ENCODE measurements around the gene CBY1. TPM values are rescaled to one million over a fixed set of nuclear protein-coding genes. Genes with fewer than 3 reads are reported as not detected.

The CBY1 gene
- total and polyA plus RNA-seq, 2 donors (not counting 1 experiment from before 2014, with no cell fraction given): 6.0 to 20.7 TPM

DNA sequence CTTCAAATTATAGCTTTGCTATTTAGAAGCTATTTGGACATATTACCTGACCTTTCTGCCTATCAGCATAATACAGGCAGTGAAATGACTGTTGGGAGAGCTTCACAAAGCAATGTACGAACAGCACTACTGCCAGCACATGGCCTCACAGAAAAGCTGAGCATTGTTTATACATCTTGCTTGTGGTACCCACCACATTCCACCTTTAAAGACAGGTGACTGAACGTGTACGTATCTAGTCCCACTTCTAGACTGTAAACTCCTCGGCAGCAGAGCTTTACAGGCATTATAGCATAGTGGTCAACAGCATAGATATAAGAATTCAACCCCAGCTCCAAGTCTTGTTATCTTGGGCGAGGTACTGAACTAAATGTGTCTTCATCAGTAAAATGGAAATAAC lies 42.7 kb downstream of the CBY1 start:
- peak overlapping the region; percentile 96 for H3K9ac ChIP-seq (ENCODE audit: low read length)
- TF ChIP-seq, protein P1, sequence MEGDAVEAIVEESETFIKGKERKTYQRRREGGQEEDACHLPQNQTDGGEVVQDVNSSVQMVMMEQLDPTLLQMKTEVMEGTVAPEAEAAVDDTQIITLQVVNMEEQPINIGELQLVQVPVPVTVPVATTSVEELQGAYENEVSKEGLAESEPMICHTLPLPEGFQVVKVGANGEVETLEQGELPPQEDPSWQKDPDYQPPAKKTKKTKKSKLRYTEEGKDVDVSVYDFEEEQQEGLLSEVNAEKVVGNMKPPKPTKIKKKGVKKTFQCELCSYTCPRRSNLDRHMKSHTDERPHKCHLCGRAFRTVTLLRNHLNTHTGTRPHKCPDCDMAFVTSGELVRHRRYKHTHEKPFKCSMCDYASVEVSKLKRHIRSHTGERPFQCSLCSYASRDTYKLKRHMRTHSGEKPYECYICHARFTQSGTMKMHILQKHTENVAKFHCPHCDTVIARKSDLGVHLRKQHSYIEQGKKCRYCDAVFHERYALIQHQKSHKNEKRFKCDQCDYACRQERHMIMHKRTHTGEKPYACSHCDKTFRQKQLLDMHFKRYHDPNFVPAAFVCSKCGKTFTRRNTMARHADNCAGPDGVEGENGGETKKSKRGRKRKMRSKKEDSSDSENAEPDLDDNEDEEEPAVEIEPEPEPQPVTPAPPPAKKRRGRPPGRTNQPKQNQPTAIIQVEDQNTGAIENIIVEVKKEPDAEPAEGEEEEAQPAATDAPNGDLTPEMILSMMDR (IDR thresholded peaks at IDR 0.05): no peak
- TF ChIP-seq EZH2 (IDR thresholded peaks at IDR 0.05; ENCODE audit: borderline replicate concordance, insufficient read depth, low read depth, low read length, poor library complexity, severe bottlenecking): no peak
- ChIA-PET CTCF (interaction anchor here (0.6 to 6.7 kb wide), 9 partner anchors 9 to 647 kb away, joined by 3 to 51 read pairs (median 4); partner anchors contain the start of genes RPL3 and TOMM22), POLR2A (interaction anchor here (0.5 to 2.0 kb wide), 2 partner anchors 18 to 1650 kb away, joined by 5 to 9 read pairs; partner anchors contain the start of gene TOMM22)
- Mint-ChIP-seq H3K9me3 (ENCODE audit: insufficient read depth) (no peaks in the 10 kb centered on the region), H3K4me1 (peaks cover 63% of the 10 kb centered on the region), H3K4me3 (peak overlapping the region; percentile 94), H3K27me3 (no peaks in the 10 kb centered on the region), H3K27ac (peak overlapping the region; percentile 99)
- intact Hi-C loops (cut with micrococcal nuclease): no loop called here
- peak overlapping the region in 1 of 2 donors; percentile 99 for H3K27ac ChIP-seq (ENCODE audit: low read length in 2 of 2)
- no peaks in the 10 kb centered on the region for H3K36me3 ChIP-seq (replicated peaks in 1 of 2; ENCODE audit: control extremely low read depth in 1 of 2, control insufficient read depth in 1 of 2, extremely low read depth in 1 of 2, insufficient read depth in 2 of 2, low read length in 1 of 2)
- peaks cover 44% of the 10 kb centered on the region for H3K79me2 ChIP-seq (ENCODE audit: control insufficient read depth, insufficient read depth, low read length)
- H3K4me1 ChIP-seq (ENCODE audit: control insufficient read depth in 2 of 2, insufficient read depth in 2 of 2, low read length in 2 of 2): peaks cover 25 to 31% of the 10 kb centered on the region in 2 donors
- DNase-seq: no peak
- 94% methylated on average over 2 of the region's 5 CpGs for WGBS (ENCODE audit: insufficient coverage)
- H2AFZ ChIP-seq (ENCODE audit: insufficient read depth, low read depth, low read length, poor library complexity, severe bottlenecking): no peak overlapping the region
- peak overlapping the region in 3 of 5 experiments; percentile 66 to 79 (median 71) for H3K4me3 ChIP-seq (ENCODE audit: control extremely low read depth in 1 of 5, extremely low read depth in 1 of 5, insufficient read depth in 1 of 5, low read depth in 2 of 5, low read length in 4 of 5)
- H3K27me3 ChIP-seq (replicated peaks in 1 of 4; ENCODE audit: control extremely low read depth in 1 of 4, control insufficient read depth in 3 of 4, insufficient read depth in 4 of 4, low read length in 3 of 4): no peaks in the 10 kb centered on the region
- no peaks in the 10 kb centered on the region for H3K9me3 ChIP-seq (ENCODE audit: control extremely low read depth in 1 of 3, control insufficient read depth in 2 of 3, insufficient read depth in 1 of 3, low read length in 2 of 3)
- peak overlapping the region; percentile 74 for H3K4me2 ChIP-seq (replicated peaks; ENCODE audit: low read depth, low read length, poor library complexity, severe bottlenecking)
- no peak for ATAC-seq (ENCODE audit: low read depth)
- no peaks in the 10 kb centered on the region for H4K20me1 ChIP-seq (ENCODE audit: control insufficient read depth, insufficient read depth, low read length, poor library complexity, severe bottlenecking)

GRCh38 chr22:38699784-38700183 lies 43.3 kb downstream of the CBY1 start:
- peak overlapping the region; percentile 74 for H3K4me2 ChIP-seq (replicated peaks; ENCODE audit: low read depth, low read length, poor library complexity, severe bottlenecking)
- peak overlapping the region; percentile 94 for H3K4me3 Mint-ChIP-seq
- peak overlapping the region; percentile 96 for H3K9ac ChIP-seq (ENCODE audit: low read length)
- DNase-seq (no peak), ATAC-seq (ENCODE audit: low read depth) (no peak)
- H3K4me3 ChIP-seq (ENCODE audit: control extremely low read depth in 1 of 5, extremely low read depth in 1 of 5, insufficient read depth in 1 of 5, low read depth in 2 of 5, low read length in 4 of 5): peak overlapping the region; percentile 37 to 79 (median 66)
- no peaks in the 10 kb centered on the region for H3K9me3 Mint-ChIP-seq (ENCODE audit: insufficient read depth)
- H2AFZ ChIP-seq (ENCODE audit: insufficient read depth, low read depth, low read length, poor library complexity, severe bottlenecking): no peak overlapping the region
- peak overlapping the region; percentile 64 to 99 for H3K27ac ChIP-seq (ENCODE audit: low read length in 2 of 2)
- no CpG with 5 or more reads among the region's 6 CpGs for WGBS (ENCODE audit: insufficient coverage)
- no peaks in the 10 kb centered on the region for H3K27me3 Mint-ChIP-seq
- no peak for TF ChIP-seq EZH2 (IDR thresholded peaks at IDR 0.05; ENCODE audit: borderline replicate concordance, insufficient read depth, low read depth, low read length, poor library complexity, severe bottlenecking)
- TF ChIP-seq, protein P1 (IDR thresholded peaks at IDR 0.05): no peak
- H4K20me1 ChIP-seq (ENCODE audit: control insufficient read depth, insufficient read depth, low read length, poor library complexity, severe bottlenecking): no peaks in the 10 kb centered on the region
- H3K4me1 Mint-ChIP-seq: peaks cover 64% of the 10 kb centered on the region
- intact Hi-C loops (cut with micrococcal nuclease): loop anchor here (2.0 to 10.0 kb wide), 3 partner anchors 193 to 515 kb away; partner anchors contain the start of genes CSNK1E, DDX17 and PLA2G6
- H3K9me3 ChIP-seq (ENCODE audit: control extremely low read depth in 1 of 3, control insufficient read depth in 2 of 3, insufficient read depth in 1 of 3, low read length in 2 of 3): no peaks in the 10 kb centered on the region
- POLR2A ChIA-PET: interaction anchor here (0.5 to 2.0 kb wide), 4 partner anchors 18 to 1649 kb away, joined by 4 to 9 read pairs (median 4); partner anchors contain the start of gene TOMM22
- H3K79me2 ChIP-seq (ENCODE audit: control insufficient read depth, insufficient read depth, low read length): peaks cover 38% of the 10 kb centered on the region
- H3K4me1 ChIP-seq (ENCODE audit: control insufficient read depth in 2 of 2, insufficient read depth in 2 of 2, low read length in 2 of 2): peaks cover 29 to 35% of the 10 kb centered on the region in 2 donors
- H3K27ac Mint-ChIP-seq: peak overlapping the region; percentile 99
- H3K36me3 ChIP-seq (replicated peaks in 1 of 2; ENCODE audit: control extremely low read depth in 1 of 2, control insufficient read depth in 1 of 2, extremely low read depth in 1 of 2, insufficient read depth in 2 of 2, low read length in 1 of 2): no peaks in the 10 kb centered on the region
- H3K27me3 ChIP-seq (replicated peaks in 1 of 4; ENCODE audit: control extremely low read depth in 1 of 4, control insufficient read depth in 3 of 4, insufficient read depth in 4 of 4, low read length in 3 of 4): no peaks in the 10 kb centered on the region
- CTCF ChIA-PET: interaction anchor here (0.6 to 6.7 kb wide), 8 partner anchors 10 to 648 kb away, joined by 3 to 51 read pairs (median 4); partner anchors contain the start of genes RPL3 and TOMM22

All from B cell (primary cell).